Trophoblast cell (in vitro differentiated cells and primary cell): ENCODE measurements around the gene TECTA.
A peak's percentile ranks its signal among the peaks of the same experiment; 100 is the strongest.
"Not testable (repeated sequence)": the region's sequence is repeated elsewhere in the genome, so short reads cannot be mapped to it uniquely, and the experiment has no call there.

Source experiments
- DNase-seq, 2 donors: peaks; one replicate each; pipeline ENCODE4 v3.0.0-alpha.2; 2016
- H2AFZ ChIP-seq: 2 replicates; pipeline ENCODE4 v1.6.1; 2013; ENCODE audit warnings: low read length, moderate library complexity, mild to moderate bottlenecking; ENCODE audit not compliant: insufficient read depth, poor library complexity
- H2AK5ac ChIP-seq: 2 replicates; pipeline ENCODE4 v1.6.1; 2013; ENCODE audit warnings: mild to moderate bottlenecking, low read length
- H2BK120ac ChIP-seq: 2 replicates; pipeline ENCODE4 v1.6.1; 2013; ENCODE audit warnings: low read length, mild to moderate bottlenecking, moderate library complexity; ENCODE audit not compliant: insufficient read depth, poor library complexity
- H2BK12ac ChIP-seq: 2 replicates; pipeline ENCODE4 v1.6.1; 2013; ENCODE audit warnings: mild to moderate bottlenecking, low read length, moderate library complexity
- H2BK5ac ChIP-seq: 2 replicates; pipeline ENCODE4 v1.6.1; 2013; ENCODE audit warnings: low read length, low read depth, moderate library complexity, mild to moderate bottlenecking; ENCODE audit not compliant: poor library complexity
- H3K14ac ChIP-seq: 2 replicates; pipeline ENCODE4 v1.6.1; 2013; ENCODE audit warnings: mild to moderate bottlenecking, low read length
- H3K18ac ChIP-seq: 2 replicates; pipeline ENCODE4 v1.6.1; 2013; ENCODE audit warnings: mild to moderate bottlenecking, low read length
- H3K23ac ChIP-seq: 2 replicates; pipeline ENCODE4 v1.6.1; 2013; ENCODE audit warnings: low read length
- H3K27ac ChIP-seq: 2 replicates; pipeline ENCODE4 v1.5.1; 2013; ENCODE audit warnings: low read depth, mild to moderate bottlenecking, inconsistent platforms, low read length, moderate library complexity
- H3K27me3 ChIP-seq: 2 replicates; pipeline ENCODE4 v1.6.1; 2013; ENCODE audit warnings: inconsistent platforms, mild to moderate bottlenecking, low read length, moderate library complexity; ENCODE audit not compliant: insufficient read depth
- H3K36me3 ChIP-seq, 2 experiments: 1 replicate in 1 of 2; 2 replicates in 1 of 2; pipeline ENCODE4 v1.6.1; 2013; ENCODE audit warnings: low read length in 2 of 2, mild to moderate bottlenecking in 2 of 2, moderate library complexity in 1 of 2; ENCODE audit not compliant: insufficient read depth in 2 of 2, control insufficient read depth in 1 of 2
- H3K4ac ChIP-seq: 2 replicates; pipeline ENCODE4 v1.6.1; 2013; ENCODE audit warnings: low read depth, mild to moderate bottlenecking, low read length, moderate library complexity
- H3K4me1 ChIP-seq, 2 experiments: 1 replicate in 1 of 2; 2 replicates in 1 of 2; pipeline ENCODE4 v1.6.1; 2013; ENCODE audit warnings: low read length in 2 of 2, mild to moderate bottlenecking in 2 of 2, moderate library complexity in 1 of 2; ENCODE audit not compliant: insufficient read depth in 2 of 2, control insufficient read depth in 1 of 2
- H3K4me2 ChIP-seq: 2 replicates; pipeline ENCODE4 v1.6.1; 2013; ENCODE audit warnings: inconsistent platforms, mild to moderate bottlenecking, low read length, moderate library complexity
- H3K4me3 ChIP-seq: 2 replicates; pipeline ENCODE4 v1.5.1; 2013; ENCODE audit warnings: mild to moderate bottlenecking, low read depth, low read length, inconsistent platforms
- H3K79me1 ChIP-seq: one replicate; pipeline ENCODE4 v1.6.1; 2013; ENCODE audit warnings: low read length
- H3K79me2 ChIP-seq: 2 replicates; pipeline ENCODE4 v1.6.1; 2013; ENCODE audit warnings: low read length, mild to moderate bottlenecking; ENCODE audit not compliant: control insufficient read depth, insufficient read depth, poor library complexity
- H3K9ac ChIP-seq: 2 replicates; pipeline ENCODE4 v1.6.1; 2013; ENCODE audit warnings: mild to moderate bottlenecking, low read length
- H3K9me3 ChIP-seq: 2 replicates; pipeline ENCODE4 v1.6.1; 2013; ENCODE audit warnings: low read depth, mild to moderate bottlenecking, control low read depth, inconsistent platforms, low read length; ENCODE audit not compliant: insufficient read depth
- H4K12ac ChIP-seq: 2 replicates; pipeline ENCODE4 v1.6.1; 2013; ENCODE audit warnings: low read depth, mild to moderate bottlenecking, low read length, moderate library complexity
- H4K8ac ChIP-seq: 2 replicates; pipeline ENCODE4 v1.6.1; 2013; ENCODE audit warnings: low read depth, mild to moderate bottlenecking, low read length, moderate library complexity
- H4K91ac ChIP-seq: one replicate; pipeline ENCODE4 v1.6.1; 2013; ENCODE audit warnings: low read depth, mild to moderate bottlenecking, low read length, moderate library complexity
- WGBS: extraction: QIAGEN DNeasy Blood & Tissue Kit; methylation state at CpG from one replicate; pipeline ENCODE4 v1.1.7; 2013; ENCODE audit warnings: missing lambda C conversion rate; ENCODE audit not compliant: insufficient read length, insufficient coverage; ENCODE audit errors: extremely low coverage; 5-methylcytosine and 5-hydroxymethylcytosine counted together

The TECTA gene

DNA sequence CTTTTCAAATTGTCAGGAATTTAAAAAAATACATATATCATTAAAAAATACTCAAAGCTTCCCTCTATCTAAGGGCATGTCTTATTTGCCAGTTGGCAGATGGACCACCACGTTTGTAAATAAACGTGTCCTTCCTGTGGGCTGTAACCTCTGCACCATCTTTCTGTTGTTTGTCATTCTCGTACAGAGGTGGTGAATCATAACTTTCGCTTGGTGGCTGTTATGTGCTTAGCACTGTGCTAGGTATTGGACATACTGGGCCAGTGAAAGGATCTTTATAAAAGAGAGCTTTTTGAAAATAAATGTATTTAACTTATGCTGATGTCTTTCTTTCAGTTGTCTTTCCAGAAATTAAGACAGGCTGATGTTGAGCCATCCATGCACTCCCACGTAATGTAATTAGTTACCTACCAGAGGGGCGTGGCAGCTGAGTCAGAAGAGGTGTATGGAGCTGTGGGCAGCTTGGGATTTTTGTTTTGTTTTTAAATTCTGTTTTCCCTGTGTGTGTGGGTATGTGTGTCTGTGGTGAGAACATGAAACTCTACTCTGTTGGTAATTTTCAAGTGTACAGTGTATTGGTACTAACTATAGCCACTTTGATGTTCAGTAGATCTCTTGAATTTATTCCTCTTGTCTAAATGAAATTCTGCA, 62.7 kb downstream of the TECTA start:
- Histone ChIP-seq H2BK5ac (no peak overlapping the region), H3K4me1 (no peaks in the 10 kb centered on the region), H3K4me3 (no peak overlapping the region), H3K14ac (no peak overlapping the region), H2AFZ (no peak overlapping the region), H3K36me3 (no peaks in the 10 kb centered on the region), H4K8ac (no peak overlapping the region), H2BK120ac (no peak overlapping the region), H3K9me3 (peaks cover under 1% of the 10 kb centered on the region), H4K12ac (no peak overlapping the region), H3K23ac (no peak overlapping the region), H3K79me2 (no peaks in the 10 kb centered on the region), H3K79me1 (no peaks in the 10 kb centered on the region), H3K27ac (no peak overlapping the region), H3K4ac (no peak overlapping the region), H2BK12ac (no peak overlapping the region), H3K9ac (no peak overlapping the region), H2AK5ac (no peak overlapping the region), H3K27me3 (no peaks in the 10 kb centered on the region), H4K91ac (no peak overlapping the region), H3K18ac (no peak overlapping the region), H3K4me2 (no peak overlapping the region)
- peak in 1 of 2 donors; percentile 27 for DNase-seq
- no CpG with 5 or more reads among the region's 6 CpGs for WGBS

DNA sequence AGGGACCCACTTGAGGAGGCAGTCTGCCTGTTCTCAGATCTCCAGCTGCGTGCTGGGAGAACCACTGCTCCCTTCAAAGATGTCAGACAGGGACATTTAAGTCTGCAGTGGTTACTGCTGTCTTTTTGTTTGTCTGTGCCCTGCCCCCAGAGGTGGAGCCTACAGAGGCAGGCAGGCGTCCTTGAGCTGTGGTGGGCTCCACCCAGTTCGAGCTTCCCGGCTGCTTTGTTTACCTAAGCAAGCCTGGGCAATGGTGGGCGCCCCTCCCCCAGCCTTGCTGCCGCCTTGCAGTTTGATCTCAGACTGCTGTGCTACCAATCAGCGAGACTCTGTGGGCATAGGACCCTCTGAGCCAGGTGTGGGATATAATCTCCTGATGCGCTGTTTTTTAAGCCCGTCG, 76.6 kb downstream of the TECTA start:
- not testable (repeated sequence) for H3K27ac ChIP-seq, H3K23ac ChIP-seq, H3K4me3 ChIP-seq, H4K91ac ChIP-seq, H4K12ac ChIP-seq, H3K36me3 ChIP-seq, H2AK5ac ChIP-seq, H2BK120ac ChIP-seq, H2AFZ ChIP-seq, H4K8ac ChIP-seq, H2BK12ac ChIP-seq, DNase-seq, H3K79me2 ChIP-seq, H3K4me1 ChIP-seq, H3K4me2 ChIP-seq, H3K27me3 ChIP-seq, H3K18ac ChIP-seq, H2BK5ac ChIP-seq, H3K4ac ChIP-seq, H3K9me3 ChIP-seq, H3K9ac ChIP-seq, H3K14ac ChIP-seq, H3K79me1 ChIP-seq
- no CpG with 5 or more reads among the region's 10 CpGs for WGBS

DNA sequence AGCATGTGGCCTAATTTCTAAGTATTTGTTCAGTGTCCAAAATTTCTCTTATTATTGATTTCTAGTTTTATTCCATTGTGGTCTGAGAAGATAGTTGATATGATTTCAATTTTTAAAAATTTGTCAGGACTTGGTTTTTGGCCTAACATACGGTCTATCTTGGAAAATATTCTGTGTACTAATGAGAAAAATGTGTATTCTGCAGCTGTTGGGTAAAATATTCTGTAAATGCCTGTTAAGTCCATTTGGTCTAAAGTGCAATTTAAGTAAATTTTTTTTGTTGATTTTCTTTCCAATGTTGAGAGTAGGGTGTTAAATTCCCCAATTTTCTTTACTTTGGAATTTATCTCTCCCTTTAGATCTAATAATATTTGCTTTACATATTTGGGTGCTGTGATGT, 78.3 kb downstream of the TECTA start:
- Histone ChIP-seq H3K79me2 (no peaks in the 10 kb centered on the region), H3K9me3 (peaks cover 3% of the 10 kb centered on the region), H4K91ac (no peak overlapping the region), H3K79me1 (no peaks in the 10 kb centered on the region), H3K4me2 (no peak overlapping the region), H3K18ac (no peak overlapping the region), H2BK5ac (no peak overlapping the region), H3K14ac (no peak overlapping the region), H3K27me3 (no peaks in the 10 kb centered on the region), H2AFZ (no peak overlapping the region), H2BK120ac (no peak overlapping the region), H3K9ac (no peak overlapping the region), H3K23ac (no peak overlapping the region), H2BK12ac (no peak overlapping the region), H3K36me3 (no peaks in the 10 kb centered on the region), H3K27ac (no peak overlapping the region), H3K4ac (no peak overlapping the region), H3K4me3 (no peak overlapping the region), H4K12ac (no peak overlapping the region), H3K4me1 (no peaks in the 10 kb centered on the region), H2AK5ac (no peak overlapping the region), H4K8ac (no peak overlapping the region)
- no CpG with 5 or more reads among the region's 1 CpG for WGBS
- DNase-seq, result no peak

DNA sequence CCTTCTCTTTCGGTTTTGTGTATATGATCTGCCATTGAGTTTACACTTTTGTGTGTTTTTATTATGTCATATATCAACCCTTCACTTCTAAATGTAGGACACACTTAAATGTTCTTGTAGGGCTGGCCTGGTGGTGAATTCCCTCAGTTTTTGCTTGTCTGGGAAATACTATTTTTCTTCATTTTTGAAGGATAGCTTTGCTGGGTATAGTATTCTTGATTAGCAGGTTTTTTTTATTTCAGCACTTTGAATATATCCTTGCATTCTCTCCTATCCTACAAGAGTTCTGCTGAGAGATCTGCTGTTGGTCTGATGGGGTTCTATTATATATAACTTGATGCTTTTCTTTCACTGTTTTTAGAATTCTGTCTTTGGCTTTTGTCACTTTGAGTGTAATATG, 79.1 kb downstream of the TECTA start:
- Histone ChIP-seq H3K4me3 (no peak overlapping the region), H3K18ac (no peak overlapping the region), H3K36me3 (no peaks in the 10 kb centered on the region), H3K27me3 (no peaks in the 10 kb centered on the region), H2BK5ac (no peak overlapping the region), H4K8ac (no peak overlapping the region), H3K4ac (no peak overlapping the region), H3K4me1 (no peaks in the 10 kb centered on the region), H2BK12ac (no peak overlapping the region), H3K79me1 (no peaks in the 10 kb centered on the region), H3K23ac (no peak overlapping the region), H3K9ac (no peak overlapping the region), H4K91ac (no peak overlapping the region), H3K4me2 (no peak overlapping the region), H3K79me2 (no peaks in the 10 kb centered on the region), H2BK120ac (no peak overlapping the region), H4K12ac (no peak overlapping the region), H3K9me3 (peaks cover 3% of the 10 kb centered on the region), H2AK5ac (no peak overlapping the region), H2AFZ (no peak overlapping the region), H3K14ac (no peak overlapping the region), H3K27ac (no peak overlapping the region)
- DNase-seq, result no peak
- no CpG with 5 or more reads among the region's 1 CpG for WGBS
